HG02759 (cell line): ENCODE results near the gene SNED1.
"Not testable (repeated sequence)": the region's sequence is repeated elsewhere in the genome, so short reads cannot be mapped to it uniquely, and the experiment has no call there.

ENCODE experiments used
- ATAC-seq: cut with Tn5 transposase; IDR thresholded peaks from one replicate; pipeline ENCODE4 v1.9.1; 2021; ENCODE audit warnings: mild to moderate bottlenecking, moderate library complexity; ENCODE audit not compliant: unreplicated experiment

The SNED1 gene

GRCh38 chr2:241104611-241105010 lies 106.2 kb downstream of the SNED1 start:
- not testable (repeated sequence) for ATAC-seq

DNA sequence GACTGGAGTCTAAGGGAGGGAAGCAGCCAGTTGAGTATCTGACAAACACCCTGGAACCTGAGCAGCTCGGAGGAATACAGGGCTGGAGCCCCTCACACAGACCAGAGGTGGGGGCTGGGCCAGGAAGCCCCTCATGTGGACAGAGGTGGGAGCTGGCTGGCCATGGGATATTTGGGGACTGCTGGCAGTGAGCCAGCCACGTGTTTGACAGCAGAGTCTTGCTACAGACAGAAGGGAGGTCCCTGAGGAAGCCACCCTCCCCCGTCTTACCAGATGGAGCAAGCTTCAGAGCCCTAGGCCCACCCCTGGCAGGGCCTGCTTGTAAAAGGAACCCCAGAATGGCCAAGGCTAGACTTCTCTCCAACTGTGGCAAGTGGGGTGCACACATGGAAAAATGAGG lies 107.2 kb downstream of the SNED1 start:
- no peak for ATAC-seq

DNA sequence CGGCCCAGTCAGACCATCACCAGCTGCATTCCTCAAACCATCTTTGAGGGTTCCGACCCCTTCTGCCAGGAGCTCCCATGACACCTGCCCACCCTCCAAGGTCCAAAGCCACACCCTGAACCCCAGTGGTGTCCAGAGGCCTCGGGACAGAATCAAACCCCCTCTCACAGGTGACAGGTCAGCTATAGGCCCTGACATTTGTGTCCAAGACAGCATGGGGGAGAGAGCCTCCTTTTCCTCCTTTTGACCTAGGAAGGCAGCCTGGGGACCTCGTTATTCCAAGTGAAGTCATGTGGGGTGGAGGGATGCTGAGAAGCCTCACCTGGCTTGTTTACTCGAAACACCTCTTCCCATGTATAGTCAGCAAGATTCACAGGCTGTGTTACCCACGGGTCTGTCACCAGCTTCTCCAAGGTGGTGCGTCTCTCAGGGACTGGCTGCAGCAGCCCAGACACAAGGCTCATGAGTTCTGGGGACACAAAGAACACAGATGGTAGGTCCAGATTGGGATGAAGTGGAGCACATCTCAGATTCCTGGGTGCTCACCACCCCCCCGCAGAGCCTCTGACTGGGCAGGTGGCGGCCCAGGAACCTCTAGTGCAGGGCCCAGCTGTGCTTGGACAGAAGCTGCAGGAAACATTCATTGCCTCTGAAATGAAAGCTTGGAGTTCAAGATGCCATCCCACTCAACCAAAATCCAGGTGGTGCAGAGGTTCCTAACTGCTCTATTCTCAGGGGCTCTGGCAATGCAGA lies 108.8 kb downstream of the SNED1 start:
- no peak for ATAC-seq

DNA sequence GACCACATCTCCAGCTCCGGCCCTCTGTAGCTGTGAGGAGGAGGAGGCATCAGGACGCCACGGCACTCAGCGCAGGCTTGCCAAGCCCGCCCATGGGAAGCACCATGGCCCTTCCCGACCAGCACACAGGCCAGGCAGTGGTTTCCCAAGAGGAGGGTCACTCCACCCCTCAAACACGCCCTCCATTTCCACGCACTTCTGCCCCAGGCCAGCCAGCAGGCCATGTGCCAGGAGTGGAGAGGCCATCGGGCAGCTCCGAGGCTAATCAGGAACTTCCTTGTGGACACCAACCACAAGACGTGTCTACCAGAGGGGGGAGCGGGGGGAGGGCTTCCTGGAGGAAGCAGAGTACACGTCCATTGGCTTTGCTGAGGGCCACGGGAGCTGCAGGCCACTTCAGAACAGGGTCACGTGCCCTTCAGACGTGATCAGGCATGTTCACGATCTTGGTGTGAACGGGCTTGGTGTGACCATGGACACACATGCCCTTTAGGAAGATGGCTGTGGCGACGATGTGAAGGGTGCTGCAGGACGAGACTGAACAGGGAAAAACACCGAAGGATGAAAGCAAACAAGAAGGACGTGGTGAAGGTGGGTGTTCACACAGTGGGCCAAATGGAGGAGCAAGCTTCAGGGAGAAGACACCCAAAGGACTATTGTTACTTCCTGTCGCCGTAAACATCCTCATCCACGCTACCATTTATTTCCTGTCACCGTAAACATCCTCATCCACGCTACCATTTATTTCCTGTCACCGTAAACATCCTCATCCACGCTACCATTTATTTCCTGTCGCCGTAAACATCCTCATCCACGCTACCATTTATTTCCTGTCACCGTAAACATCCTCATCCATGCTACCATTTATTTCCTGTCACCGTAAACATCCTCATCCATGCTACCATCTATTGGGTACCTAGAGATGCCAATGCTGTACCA lies 110.1 kb downstream of the SNED1 start:
- no peak for ATAC-seq

GRCh38 chr2:241109210-241110088 lies 111.0 kb downstream of the SNED1 start:
- ATAC-seq = no peak

DNA sequence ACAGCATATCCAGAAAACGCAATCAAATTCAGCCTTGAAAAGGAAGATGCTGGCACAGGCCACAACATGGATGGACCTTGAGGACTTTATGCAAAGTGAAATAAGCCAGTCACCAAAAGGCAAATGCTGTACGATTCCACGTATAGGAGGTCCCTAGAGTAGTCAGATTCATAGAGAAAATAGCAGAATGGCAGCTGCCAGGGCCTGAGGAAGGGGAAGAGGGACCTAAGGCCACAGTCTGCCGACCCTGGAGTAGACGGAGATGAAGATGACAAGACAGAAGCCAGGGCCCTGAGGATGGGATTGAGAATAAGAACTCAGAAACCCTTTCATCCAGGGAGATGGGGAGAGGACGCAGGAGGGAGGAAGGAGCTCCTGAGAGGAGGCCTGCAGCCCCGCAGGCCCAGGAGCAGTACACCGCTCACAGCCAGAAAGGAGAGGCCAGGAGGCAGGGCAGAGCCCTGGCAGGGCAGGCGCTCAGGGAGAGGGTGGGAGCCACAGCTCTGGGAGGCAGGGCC lies 111.7 kb downstream of the SNED1 start:
- no peak for ATAC-seq

DNA sequence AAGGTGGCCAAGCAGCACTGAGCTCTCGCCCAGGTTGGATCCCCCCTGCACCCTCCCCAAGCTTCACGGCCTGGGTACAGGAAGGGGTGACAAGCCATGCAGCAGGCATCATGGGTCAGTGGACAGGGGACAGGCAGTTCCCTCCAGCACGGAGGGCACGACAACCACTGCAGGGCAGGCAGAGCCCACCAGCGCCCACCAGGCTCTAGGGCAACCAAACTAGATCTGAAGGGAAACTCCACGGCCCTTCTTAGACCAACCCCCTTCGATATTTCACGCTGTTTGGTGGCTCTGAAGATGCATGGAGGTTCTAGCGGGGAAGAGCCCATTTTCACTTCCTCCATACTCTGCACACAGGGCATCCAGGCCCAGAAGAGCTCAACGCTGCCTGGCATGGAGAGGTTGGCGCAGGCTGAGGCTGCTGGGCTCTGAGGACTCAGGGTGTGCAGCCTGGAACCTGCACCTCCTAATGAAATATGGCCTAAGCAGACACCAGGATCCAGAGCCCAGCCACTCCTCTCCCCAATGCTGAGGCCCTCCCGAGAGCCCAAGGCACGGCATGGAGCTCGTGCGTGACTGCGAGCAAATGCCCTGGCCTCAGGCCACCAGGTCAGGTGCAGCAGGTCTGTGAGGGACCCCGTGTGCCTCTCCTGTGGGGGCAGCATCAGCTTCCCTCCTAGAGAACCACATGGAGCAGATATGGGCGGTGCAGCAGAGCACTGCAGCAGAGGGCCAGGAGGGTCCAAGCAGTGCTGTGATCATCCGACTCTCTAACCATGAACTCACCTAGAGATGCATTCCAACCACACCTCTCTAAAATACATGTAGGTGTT lies 112.4 kb downstream of the SNED1 start:
- ATAC-seq = peak; percentile 47

- peak; percentile 49 for ATAC-seq
These were observed 113.0 kb downstream of the SNED1 start for GRCh38 chr2:241111440-241111805.

DNA sequence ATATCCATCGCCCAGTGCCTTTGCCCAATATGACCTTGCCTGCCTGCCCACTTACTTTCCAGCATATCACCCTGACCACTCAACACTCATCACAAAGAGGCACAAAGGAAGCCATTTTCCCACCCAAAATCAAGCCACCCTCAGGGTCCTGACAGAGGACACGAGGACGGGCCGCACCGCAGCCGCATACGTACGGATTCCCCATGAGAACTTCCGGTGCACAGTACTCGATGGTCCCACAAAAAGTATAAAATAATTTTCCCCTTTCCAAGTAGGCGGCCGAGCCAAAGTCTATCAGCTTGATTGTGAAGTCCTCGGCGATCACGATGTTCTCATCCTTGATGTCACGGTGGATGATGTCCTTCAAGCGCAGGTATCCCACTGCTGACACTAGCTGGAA lies 113.6 kb downstream of the SNED1 start:
- ATAC-seq = no peak

DNA sequence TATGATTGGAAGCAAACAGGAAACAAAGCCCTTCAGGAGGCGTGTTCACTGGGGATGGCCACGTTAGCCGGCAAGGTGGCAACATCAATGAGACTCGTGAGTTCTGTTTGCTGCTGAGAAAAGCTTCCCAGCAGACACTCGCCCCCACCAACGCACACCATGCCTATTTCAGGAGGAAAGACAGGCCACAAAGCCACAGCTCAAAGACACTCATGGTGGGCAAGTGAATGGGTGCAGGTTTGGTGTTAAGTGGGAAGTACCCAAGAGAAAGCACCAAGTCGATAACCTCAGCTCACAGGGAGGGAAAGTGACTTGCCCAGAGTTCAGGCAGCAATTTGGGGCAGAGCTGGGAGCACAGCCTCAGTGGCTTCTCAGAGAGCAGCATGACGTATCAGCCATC lies 114.2 kb downstream of the SNED1 start:
- no peak for ATAC-seq

- no peak for ATAC-seq
These were observed 116.4 kb downstream of the SNED1 start for GRCh38 chr2:241114836-241115235.

- no peak for ATAC-seq
These were observed 116.9 kb downstream of the SNED1 start for GRCh38 chr2:241115361-241115760.

- ATAC-seq = no peak
These were observed 118.5 kb downstream of the SNED1 start for GRCh38 chr2:241116606-241117560.

DNA sequence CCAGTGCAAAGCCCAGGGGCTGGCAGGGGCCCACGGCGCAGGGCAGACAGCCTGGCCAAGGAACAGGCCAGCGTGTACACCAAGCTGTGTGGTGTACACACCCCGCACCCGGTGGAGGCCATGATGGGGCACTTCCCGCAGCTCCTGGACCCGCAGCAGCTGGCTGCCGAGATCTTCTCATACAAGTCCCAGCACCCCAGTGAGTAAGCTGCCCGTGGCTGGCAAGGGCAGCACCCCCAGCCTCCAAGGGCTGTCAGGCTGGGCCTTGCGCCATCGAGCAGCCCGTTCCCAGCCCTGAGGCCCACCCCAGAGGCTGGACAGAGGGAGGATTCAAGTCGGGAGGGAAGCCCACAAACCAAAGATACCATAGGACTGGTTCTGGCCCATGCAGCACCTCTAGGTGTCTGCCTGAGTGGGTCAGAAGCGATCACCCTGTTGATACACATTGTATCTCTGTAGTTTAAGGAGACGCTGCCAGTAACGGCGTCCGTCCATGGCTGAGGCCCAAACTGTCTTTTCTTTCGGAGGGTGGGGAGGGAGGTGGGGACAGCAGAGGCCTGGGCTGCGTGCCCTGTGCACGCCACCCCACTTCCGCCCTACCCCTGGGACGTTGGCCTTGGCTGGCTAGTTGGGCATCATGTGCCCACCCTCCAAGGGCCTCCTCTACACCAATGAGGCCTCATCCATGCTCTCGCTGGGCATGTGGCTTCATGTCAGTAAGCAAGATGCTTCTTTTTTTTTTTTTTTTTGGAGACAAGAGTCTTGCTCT lies 120.5 kb downstream of the SNED1 start:
- ATAC-seq = no peak

GRCh38 chr2:241120440-241120839 lies 122.0 kb downstream of the SNED1 start:
- ATAC-seq = no peak

GRCh38 chr2:241121008-241121407 lies 122.6 kb downstream of the SNED1 start:
- ATAC-seq = no peak

- ATAC-seq = no peak
These were observed 124.1 kb downstream of the SNED1 start for GRCh38 chr2:241122376-241123002.
